HCT116 (cell line): ENCODE results near the gene C8A. TPM values are rescaled to one million over a fixed set of nuclear protein-coding genes. Genes with fewer than 3 reads are reported as not detected.

Source experiments
- ATAC-seq: fragments of 200-7000 bp; cut with Tn5 transposase; 2 replicates; pipeline ENCODE4 v1.9.1; 2020; ENCODE audit warnings: mild to moderate bottlenecking, moderate library complexity
- BruUV-seq: library from RNA; stranded (reverse); fragments of 400-500 nt; replicated peaks from 2 replicates; lab custom pipeline; 2021; lab: Mats Ljungman, UMichigan
- CTCF ChIA-PET: fragments of 300-600 bp; sonication (Branson Sonifier 250); formaldehyde crosslinking; loops from one replicate; lab custom pipeline; 2021; ENCODE audit warnings: antibody characterized with exemption; lab: Charles Lee
- POLR2A ChIA-PET: fragments of 300-600, 350-600 bp; sonication (Branson Sonifier 250); formaldehyde crosslinking; loops from one replicate; lab custom pipeline; 2021; ENCODE audit warnings: antibody characterized with exemption; lab: Charles Lee
- RAD21 ChIA-PET, 2 experiments: fragments of 300-600 bp; sonication (Branson Sonifier 250); formaldehyde crosslinking; loops; one replicate each; lab custom pipeline; 2023; ENCODE audit warnings: low total read pairs in 2 of 2; ENCODE audit not compliant: uncharacterized antibody in 2 of 2, unreplicated experiment in 2 of 2, low non-redundant PET in 1 of 2; lab: Charles Lee
- DNase-seq: peaks from one replicate; pipeline ENCODE4 v3.0.0-alpha.2; 2010; ENCODE audit warnings: low read depth, low spot score
- H2AFZ ChIP-seq: fragments of 200-600 bp; shearing (Covaris generic), sonication (generic); 2 replicates; pipeline ENCODE4 v1.6.1; 2017; ENCODE audit warnings: low read depth, mixed run types, mixed read lengths, antibody characterized with exemption, low read length; ENCODE audit not compliant: poor library complexity, severe bottlenecking
- H3K27ac ChIP-seq: 2 replicates; pipeline ENCODE4 v1.5.1; 2012; ENCODE audit warnings: low read depth, low read length
- H3K27me3 ChIP-seq: fragments of 200-600 bp; sonication (generic); 2 replicates; pipeline ENCODE4 v1.6.1; 2016; ENCODE audit warnings: mixed run types, low read length, mixed read lengths; ENCODE audit not compliant: insufficient read depth
- H3K36me3 ChIP-seq, 2 experiments: fragments of 200-500 bp in 1 of 2; fragments of 200-600 bp in 1 of 2; sonication (Bioruptor generic) in 1 of 2; sonication (generic) in 1 of 2; 2 replicates each; pipeline versions ENCODE4 v1.5.1 to v1.6.1; 2014 to 2016; ENCODE audit warnings: low read length in 2 of 2, inconsistent platforms in 1 of 2, mixed read lengths in 1 of 2, mixed run types in 1 of 2; ENCODE audit not compliant: insufficient read depth in 2 of 2, control insufficient read depth in 1 of 2
- H3K4me1 ChIP-seq, 2 experiments: fragments of 200-600 bp in 1 of 2; sonication (generic) in 1 of 2; 2 replicates each; pipeline versions ENCODE4 v1.5.1 to v1.6.1; 2012 to 2017; ENCODE audit warnings: low read length in 2 of 2, inconsistent platforms in 1 of 2, mild to moderate bottlenecking in 1 of 2, mixed read lengths in 1 of 2, mixed run types in 1 of 2, moderate library complexity in 1 of 2; ENCODE audit not compliant: insufficient read depth in 2 of 2, control insufficient read depth in 1 of 2
- H3K4me2 ChIP-seq: fragments of 200-600 bp; sonication (generic); 2 replicates; pipeline ENCODE4 v1.6.1; 2017; ENCODE audit warnings: mixed run types, low read length, mixed read lengths
- H3K4me3 ChIP-seq, 2 experiments: fragments of 200-600 bp in 1 of 2; sonication (generic) in 1 of 2; replicated peaks in 1 of 2; 2 replicates each; pipeline ENCODE4 v1.5.1; 2011 to 2016; ENCODE audit warnings: low read length in 2 of 2, control low read depth in 1 of 2, low read depth in 1 of 2, mild to moderate bottlenecking in 1 of 2, mixed read lengths in 1 of 2, mixed run types in 1 of 2
- H3K79me2 ChIP-seq: fragments of 200-600 bp; sonication (generic); 2 replicates; pipeline ENCODE4 v1.6.1; 2017; ENCODE audit warnings: mild to moderate bottlenecking, mixed run types, low read length, moderate library complexity, mixed read lengths; ENCODE audit not compliant: insufficient read depth
- H3K9ac ChIP-seq: fragments of 200-600 bp; sonication (generic); 2 replicates; pipeline ENCODE4 v1.6.1; 2016; ENCODE audit warnings: low read length, mixed read lengths
- H3K9me2 ChIP-seq: fragments of 200-600 bp; sonication (generic), shearing (Covaris generic); 2 replicates; pipeline ENCODE4 v1.6.1; 2017; ENCODE audit warnings: mixed run types, mild to moderate bottlenecking, moderate library complexity; ENCODE audit not compliant: insufficient read depth
- H3K9me3 ChIP-seq, 2 experiments: fragments of 200-500 bp in 1 of 2; fragments of 200-600 bp in 1 of 2; sonication (Bioruptor generic) in 1 of 2; sonication (generic) in 1 of 2; 2 replicates each; pipeline ENCODE4 v1.6.1; 2014 to 2017; ENCODE audit warnings: low read length in 2 of 2, mixed read lengths in 2 of 2, inconsistent platforms in 1 of 2, low read depth in 1 of 2, mild to moderate bottlenecking in 1 of 2, mixed run types in 1 of 2, moderate library complexity in 1 of 2; ENCODE audit not compliant: control insufficient read depth in 1 of 2, insufficient read depth in 1 of 2
- H4K20me1 ChIP-seq: fragments of 200-600 bp; sonication (generic), shearing (Covaris generic); 2 replicates; pipeline ENCODE4 v1.6.1; 2017; ENCODE audit warnings: mixed run types, mild to moderate bottlenecking, moderate library complexity; ENCODE audit not compliant: insufficient read depth
- CEBPB ChIP-seq: IDR thresholded peaks from 2 replicates; pipeline ENCODE4 v1.6.1; 2012; ENCODE audit warnings: low read depth
- REST ChIP-seq: IDR thresholded peaks from 2 replicates; pipeline ENCODE4 v1.6.1; 2012; ENCODE audit warnings: low read depth
- SIN3A ChIP-seq: IDR thresholded peaks from 2 replicates; pipeline ENCODE4 v1.6.1; 2012; ENCODE audit warnings: low read depth
- intact Hi-C: fragments of 100-400 bp; cut with micrococcal nuclease; formaldehyde crosslinking; loops from 2 replicates; pipeline ENCODE4 v1.10.0; 2022
- total RNA-seq: library from RNA; stranded (reverse); gene quantifications from one replicate; pipeline ENCODE4 v1.2.1, GENCODE V29; 2021; ENCODE audit not compliant: unreplicated experiment

Gene C8A
- total RNA-seq, 1 experiment from 2014 or later = 0.10 TPM

GRCh38 chr1:56911098-56911938, 56.7 kb downstream of the C8A start:
- CTCF ChIA-PET = no interaction called here
- no peak for ATAC-seq

More at GRCh38 chr1:56911098-56911938, 56.7 kb downstream of the C8A start:
- Histone ChIP-seq H3K4me3 (no peak overlapping the region), H2AFZ (no peak overlapping the region), H3K4me2 (no peak overlapping the region), H3K36me3 (no peaks in the 10 kb centered on the region), H3K27me3 (peaks cover 9% of the 10 kb centered on the region), H3K27ac (no peak overlapping the region), H3K9me2 (no peaks in the 10 kb centered on the region), H3K79me2 (no peaks in the 10 kb centered on the region), H4K20me1 (no peaks in the 10 kb centered on the region), H3K4me1 (no peaks in the 10 kb centered on the region), H3K9ac (no peak overlapping the region), H3K9me3 (no peaks in the 10 kb centered on the region)
- TF ChIP-seq CEBPB (no peak), SIN3A (no peak), REST (no peak)
- POLR2A ChIA-PET = no interaction called here
- BruUV-seq = no TSS peak
- RAD21 ChIA-PET = no interaction called here
- intact Hi-C loops = no loop called here
- no peak for DNase-seq
